Right ventricle myocardium inferior (tissue), 1 donor: ENCODE data around the gene SNX14. TPM values are rescaled to one million over a fixed set of nuclear protein-coding genes. Genes with fewer than 3 reads are reported as not detected.
"Not testable (repeated sequence)": the region's sequence is repeated elsewhere in the genome, so short reads cannot be mapped to it uniquely, and the experiment has no call there.

ENCODE experiments used
- ATAC-seq: fragments of 200-7000 bp; cut with Tn5 transposase; one replicate; pipeline ENCODE4 v1.9.1; 2020; ENCODE audit warnings: mild to moderate bottlenecking, moderate library complexity
- DNase-seq: peaks from one replicate; pipeline ENCODE4 v3.0.0; 2021; ENCODE audit errors: missing footprints
- intact Hi-C: fragments of 100-400 bp; cut with DNase I; formaldehyde crosslinking; loops from one replicate; pipeline ENCODE4 v1.11.0; 2022
- total RNA-seq: library from RNA; stranded (reverse); fragmentation: NEBNext Ultra II Directional; extraction: Animal tissue kit (Norgen Biotek cat#: 25700); gene quantifications from one replicate; pipeline ENCODE4 v1.2.1, GENCODE V29; 2021
- donor health status: DM: no; HTN: yes; CAD: no; lungs with severe emphysema.

Gene SNX14
- total RNA-seq, 1 donor from 2014 or later, result 24.3 TPM

DNA sequence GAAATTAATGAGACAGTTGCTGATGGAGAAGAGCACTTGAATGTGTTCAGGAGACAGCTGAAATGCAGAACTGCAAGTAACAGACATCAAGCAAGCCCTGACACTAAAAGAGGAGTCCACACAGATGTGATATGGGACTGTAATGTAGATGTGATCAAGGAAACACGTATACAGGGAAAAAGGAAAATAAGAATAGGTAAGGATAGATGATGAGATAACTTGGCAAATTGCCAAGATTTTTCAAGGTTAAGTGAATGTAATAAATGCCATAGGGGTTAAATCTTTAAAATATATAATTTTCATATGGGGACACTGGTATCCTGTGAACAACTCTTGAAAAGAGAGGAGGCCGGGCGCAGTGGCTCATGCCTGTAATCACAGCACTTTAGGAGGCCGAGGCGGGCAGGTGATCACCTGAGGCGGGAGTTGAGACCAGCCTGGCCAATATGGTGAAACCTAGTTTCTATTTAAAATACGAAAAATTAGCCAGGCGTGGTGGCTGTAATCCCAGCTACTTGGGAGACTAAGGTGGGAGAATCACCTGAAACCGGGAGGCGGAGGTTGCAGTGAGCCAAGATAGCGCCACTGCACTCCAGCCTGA, 7.2 kb upstream of the SNX14 start:
- ATAC-seq, result no peak
- intact Hi-C loops, result no loop called here
- DNase-seq, result no peak

DNA sequence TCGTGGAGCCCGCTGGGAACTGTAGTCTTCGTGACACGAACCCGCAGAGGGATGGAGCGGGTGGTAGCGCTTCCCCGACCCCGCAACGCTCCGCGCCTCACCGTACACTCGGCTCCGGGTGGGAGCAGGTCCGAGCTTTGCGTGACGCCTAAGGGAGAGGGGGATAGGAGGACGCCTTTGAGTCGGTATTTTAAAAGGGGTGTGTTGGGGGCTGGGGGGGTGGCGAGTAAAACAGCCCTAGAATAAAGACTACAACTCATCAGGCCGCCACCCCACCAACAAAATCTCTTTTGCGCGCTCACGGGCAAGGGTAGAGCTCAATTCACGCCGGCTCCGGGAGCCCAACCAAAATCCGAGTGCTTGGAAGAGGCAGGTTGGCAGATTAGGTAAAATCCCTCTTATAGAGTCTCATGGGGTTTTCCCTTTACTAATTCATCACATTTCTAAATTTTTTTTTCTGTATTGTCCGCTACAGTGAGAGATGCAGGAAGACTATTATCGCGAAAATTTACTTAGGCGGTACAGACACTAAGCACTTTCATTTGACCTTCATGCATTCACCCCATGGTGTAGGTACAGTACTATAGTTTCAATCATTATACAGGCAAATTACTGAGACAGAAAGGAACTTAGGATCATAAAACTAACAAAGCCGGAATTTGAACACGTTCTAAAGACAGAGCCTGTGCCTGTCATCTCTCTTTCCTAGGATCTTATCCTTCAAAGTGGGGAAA, 706 bp upstream of the SNX14 start:
- DNase-seq, result no peak
- ATAC-seq, result no peak
- intact Hi-C loops, result loop anchor here (1.0 kb wide), 1 partner anchor 48 kb away; the partner anchor contains the start of gene SYNCRIP

DNA sequence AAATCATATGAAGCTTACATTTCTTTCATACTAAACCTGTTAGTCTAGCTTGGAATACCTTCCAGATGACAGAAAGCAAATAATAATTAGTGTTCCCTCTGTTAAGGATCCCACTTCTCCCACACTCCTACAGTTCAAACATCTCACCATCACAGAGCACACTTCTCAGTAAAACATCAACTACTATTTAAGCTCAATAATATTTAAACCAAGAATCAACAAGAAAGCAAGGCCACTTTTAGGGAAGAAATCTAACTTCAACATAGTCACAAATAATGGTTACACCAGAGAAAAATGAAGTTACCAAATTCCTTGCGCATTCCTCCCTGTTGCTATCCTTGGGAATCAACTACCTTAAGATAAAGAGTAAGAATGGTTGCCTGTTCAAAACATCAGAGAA, 1.6 kb downstream of the SNX14 start:
- DNase-seq, result no peak
- no peak for ATAC-seq
- intact Hi-C loops, result no loop called here

DNA sequence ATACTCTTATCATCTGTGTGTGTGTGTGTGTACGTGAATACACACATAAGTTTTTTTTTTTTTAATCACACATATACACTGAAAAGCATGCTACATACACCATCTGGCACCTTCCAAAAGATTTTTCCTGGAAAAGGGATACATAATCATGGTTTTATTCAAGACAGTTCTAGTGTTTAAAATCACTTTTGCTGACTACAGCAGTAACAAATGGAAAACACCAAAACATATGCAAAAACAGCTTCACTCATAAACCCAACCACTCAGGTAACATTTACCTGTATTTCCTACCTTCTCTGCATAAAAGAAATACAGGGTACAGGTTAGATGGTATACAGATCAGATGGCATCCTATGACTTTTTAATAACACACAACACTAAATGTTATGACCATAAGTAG, 2.5 kb downstream of the SNX14 start:
- intact Hi-C loops, result no loop called here
- no peak for ATAC-seq
- DNase-seq, result no peak

DNA sequence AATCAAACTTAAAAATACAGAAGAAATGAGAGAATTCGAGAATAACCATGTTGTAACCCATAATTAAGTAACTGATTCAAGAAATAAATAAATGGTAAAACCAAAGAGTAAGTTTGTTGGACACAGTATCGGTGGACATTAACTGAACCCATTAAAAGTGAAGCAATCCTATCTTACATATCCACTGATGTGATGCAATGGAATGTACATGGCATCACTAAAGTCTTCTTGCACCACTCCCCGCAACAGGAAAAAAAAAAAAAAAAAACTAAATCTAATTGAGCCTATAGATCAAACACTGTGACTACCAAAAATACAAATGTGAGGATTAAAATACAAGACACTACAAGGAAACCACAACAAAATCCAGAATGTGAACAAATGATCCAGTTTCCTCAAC, 7.9 kb downstream of the SNX14 start:
- no peak for DNase-seq
- intact Hi-C loops, result no loop called here
- no peak for ATAC-seq

DNA sequence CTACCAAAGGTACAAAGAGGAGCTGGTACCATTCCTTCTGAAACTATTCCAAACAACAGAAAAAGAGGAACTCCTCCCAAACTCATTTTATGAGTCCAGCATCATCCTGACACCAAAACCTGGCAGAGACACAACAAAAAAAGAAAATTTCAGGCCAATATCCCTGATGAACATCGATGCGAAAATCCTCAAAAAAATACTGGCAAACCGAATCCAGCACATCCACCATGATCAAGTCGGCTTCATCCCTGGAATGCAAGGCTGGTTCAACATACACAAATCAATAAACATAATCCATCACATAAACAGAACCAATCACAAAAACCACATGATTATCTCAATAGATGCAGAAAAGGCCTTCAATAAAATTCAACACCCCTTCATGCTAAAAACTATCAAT, 10.8 kb downstream of the SNX14 start:
- DNase-seq, ATAC-seq, intact Hi-C loops: not testable (repeated sequence)

DNA sequence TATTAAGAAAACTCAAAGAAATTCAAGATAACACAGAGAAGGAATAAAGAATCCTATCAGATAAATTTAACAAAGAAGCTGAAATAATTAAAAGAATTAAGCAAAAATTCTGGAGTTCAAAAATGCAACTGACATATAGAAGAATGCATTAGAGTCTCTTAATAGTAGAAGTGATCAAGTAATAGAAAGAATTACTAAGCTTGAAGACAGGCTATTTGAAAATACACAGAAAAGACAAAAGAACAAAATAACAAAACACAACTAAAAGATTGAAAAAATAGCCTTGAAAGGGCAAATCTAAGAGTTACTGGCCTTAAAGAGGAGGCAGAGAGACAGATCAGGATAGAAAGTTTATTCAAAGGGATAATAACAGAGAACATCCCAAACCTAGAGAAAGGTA, 12.1 kb downstream of the SNX14 start:
- ATAC-seq (no peak), DNase-seq (no peak)
- intact Hi-C loops, result no loop called here

DNA sequence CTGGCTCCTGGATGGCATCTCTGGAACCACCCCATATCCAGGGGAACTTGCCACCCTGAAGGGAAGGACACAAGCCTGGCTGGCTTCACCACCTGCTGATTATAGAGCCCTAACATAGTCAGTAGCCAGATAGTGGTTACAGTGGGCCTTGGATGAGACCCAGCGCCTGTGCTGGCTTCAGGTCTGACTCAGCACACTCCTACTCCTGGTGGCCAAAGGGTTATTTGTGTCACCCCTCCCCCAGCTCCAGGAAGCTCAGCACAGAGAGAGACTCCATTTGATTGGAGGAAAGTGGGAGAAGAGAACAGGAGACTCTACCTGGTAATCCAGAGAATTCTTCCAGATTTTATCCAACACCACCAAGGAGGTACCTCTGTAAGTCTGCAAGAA, 12.8 kb downstream of the SNX14 start:
- DNase-seq (no peak), ATAC-seq (peak; percentile 80)
- intact Hi-C loops, result no loop called here

DNA sequence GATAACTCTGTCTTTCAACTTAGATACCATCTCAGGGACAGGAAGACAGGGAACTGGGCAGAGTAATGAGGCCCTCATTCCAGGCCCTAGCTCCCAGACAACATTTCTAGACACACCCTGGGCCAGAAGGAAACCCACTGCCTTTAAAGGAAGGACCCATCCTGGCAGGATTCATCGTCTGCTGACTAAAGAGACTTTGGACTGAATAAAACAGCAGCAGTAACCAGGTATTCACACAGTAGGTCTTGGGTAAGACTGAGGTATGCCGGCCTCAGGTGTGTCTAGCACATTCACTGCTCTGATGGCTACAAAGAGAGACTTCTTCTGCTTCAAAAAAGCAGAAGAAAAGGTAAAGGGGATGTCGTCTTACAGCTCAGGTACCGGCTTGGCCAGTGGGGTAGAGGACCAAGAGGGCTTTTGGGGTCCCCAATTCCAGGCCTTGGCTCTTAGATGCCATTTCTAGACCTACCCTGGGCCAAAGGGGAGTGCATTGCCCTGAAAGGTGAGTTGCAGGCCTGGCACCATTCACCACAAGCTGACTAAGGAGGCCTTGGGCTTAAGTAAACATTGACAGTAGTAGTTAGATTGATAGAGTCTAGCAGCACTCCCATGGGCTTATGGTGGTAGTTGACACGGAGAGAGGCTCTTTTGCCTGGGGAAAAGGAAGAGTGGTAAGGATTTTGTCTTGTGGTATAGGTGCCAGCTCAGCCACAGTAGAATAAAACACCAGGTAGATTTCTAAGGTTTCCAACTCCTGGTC, 13.4 kb downstream of the SNX14 start:
- intact Hi-C loops, result no loop called here
- no peak for DNase-seq
- ATAC-seq, result peak; percentile 34

DNA sequence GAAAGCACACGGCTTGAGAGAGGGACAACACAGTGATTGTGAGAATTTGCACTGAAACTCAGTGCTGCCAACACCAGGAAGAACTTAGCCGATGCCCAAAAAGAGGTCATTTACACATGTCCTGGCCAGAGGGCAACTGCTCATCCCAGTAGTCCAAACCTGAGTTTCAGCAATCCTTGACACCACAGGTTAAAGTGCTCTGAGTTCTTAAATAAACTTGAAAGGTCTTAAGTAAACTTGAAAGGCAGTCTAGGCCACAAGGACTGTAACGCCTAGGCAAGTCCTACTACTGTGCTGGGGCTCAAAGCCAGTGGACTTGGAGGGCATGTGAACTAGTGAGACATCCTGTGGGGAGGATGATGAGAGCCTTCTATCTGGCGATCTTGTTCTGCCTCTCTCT, 14.1 kb downstream of the SNX14 start:
- intact Hi-C loops, result no loop called here
- no peak for DNase-seq
- no peak for ATAC-seq

DNA sequence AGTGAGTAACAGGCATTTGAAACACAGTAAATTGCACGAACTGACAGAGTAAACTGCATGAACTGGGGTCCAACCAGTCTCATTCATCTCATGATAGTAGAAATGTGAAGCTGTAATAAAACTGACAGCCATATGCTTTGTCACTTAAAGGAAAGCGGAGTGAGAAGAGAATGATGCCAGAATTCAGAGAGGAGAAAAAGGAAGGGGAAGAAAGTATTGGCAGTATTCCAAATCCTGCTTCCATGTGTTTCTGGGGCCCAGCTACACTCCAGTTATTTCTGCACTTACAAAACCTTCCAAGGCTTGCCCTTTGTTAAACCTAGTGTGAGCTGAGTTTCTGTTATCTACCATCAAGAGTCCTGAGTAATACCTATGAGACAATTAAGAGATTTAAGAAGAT, 17.2 kb downstream of the SNX14 start:
- DNase-seq (no peak), ATAC-seq (no peak)
- intact Hi-C loops, result no loop called here

DNA sequence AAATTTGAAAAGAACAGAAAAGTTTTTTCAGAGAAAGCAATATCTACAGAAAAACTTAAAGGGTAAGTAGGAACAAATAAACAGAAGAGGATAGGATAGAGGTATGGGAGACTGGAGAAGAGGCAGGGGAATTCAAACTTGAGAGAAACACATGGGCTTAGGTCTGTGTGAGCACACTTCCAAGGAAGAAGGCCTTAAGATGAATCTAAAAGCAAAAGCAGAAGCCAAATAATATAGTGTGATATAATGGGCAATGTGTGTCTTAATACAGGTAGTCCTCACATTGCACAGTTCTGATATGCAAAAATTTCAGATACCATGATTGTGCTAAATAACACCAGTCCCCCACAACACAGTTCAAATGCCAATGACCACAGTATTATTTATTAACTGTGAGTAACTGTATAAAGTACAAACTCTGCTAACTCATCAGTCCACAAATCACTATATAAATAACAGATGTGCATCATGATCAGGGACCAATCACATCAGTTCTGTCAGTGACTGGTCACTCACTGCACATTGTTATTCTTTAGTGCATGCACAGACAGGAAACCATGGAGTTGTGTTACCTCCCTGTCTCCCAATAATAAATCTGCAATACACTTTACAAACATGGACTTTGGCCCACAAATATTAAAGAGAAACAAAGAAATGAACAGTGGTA, 18.6 kb downstream of the SNX14 start:
- intact Hi-C loops, result no loop called here
- ATAC-seq (no peak), DNase-seq (no peak)

DNA sequence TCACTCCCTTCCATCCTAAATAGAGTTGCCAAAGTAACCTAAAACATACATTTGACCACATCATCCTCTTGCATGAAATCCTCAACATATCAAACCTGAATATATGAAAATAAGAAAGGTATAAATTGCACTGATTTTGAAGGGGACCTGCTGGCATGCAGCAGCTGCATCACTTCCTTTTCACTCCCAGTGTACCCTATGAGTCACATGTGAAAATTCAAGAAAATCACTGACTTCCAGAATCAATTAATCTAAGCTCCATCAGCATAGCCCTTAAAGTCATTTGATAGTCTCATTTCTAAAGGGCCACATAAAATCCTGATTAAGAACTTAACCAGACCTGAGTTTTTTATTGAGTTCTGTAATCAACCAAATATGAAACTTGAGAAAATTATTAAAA, 24.3 kb downstream of the SNX14 start:
- DNase-seq (no peak), ATAC-seq (no peak)
- intact Hi-C loops, result no loop called here

DNA sequence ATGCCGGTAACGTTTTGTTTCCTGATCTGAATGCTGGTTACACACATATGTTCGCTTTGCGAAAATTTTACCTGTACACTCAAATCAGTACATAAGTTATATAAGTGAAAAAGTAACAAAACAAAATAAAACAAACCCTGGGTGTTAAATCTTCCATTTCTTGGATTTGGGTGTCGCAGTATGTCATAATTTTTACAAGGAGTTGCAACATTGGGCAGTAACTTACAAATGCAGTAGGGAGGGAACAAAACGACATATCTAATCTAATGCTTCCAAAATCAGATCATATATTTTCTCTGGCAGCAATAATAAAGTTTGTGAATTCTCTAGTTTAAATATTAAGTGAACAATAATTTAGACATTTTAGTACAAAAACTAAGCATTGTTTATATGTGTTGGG, 25.2 kb downstream of the SNX14 start:
- ATAC-seq, result no peak
- DNase-seq, result no peak
- intact Hi-C loops, result no loop called here

DNA sequence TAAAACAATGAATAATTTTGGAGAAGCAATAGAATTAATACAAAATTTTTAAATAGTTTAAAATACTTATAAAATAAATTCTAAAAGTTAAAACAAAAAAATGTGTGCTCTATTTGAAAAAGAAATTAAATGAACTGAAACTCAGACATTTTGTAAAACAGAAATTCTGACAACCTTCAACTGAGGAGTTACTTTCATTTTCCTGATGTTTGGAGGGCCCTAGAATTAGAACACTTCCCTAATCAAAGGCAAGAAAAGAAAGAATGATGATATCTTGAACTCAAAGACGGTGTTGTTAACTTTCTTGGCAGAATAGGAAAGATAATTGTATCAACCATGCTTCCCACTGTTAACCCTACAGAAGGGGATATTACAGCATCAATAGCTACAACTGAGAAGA, 27.9 kb downstream of the SNX14 start:
- DNase-seq (no peak), ATAC-seq (no peak)
- intact Hi-C loops, result no loop called here

DNA sequence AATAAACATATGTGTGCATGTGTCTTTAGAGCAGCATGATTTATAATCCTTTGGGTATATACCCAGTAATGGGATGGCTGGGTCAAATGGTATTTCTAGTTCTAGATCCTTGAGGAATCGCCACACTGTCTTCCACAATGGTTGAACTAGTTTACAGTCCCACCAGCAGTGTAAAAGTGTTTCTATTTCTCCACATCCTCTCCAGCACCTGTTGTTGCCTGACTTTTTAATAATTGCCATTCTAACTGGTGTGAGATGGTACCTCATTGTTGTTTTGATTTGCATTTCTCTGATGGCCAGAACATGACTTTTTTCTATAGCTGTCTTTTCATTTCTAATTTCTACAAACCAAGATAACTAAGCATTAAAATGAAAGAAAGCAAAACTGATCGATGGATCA, 29.4 kb downstream of the SNX14 start:
- DNase-seq, ATAC-seq, intact Hi-C loops: not testable (repeated sequence)

DNA sequence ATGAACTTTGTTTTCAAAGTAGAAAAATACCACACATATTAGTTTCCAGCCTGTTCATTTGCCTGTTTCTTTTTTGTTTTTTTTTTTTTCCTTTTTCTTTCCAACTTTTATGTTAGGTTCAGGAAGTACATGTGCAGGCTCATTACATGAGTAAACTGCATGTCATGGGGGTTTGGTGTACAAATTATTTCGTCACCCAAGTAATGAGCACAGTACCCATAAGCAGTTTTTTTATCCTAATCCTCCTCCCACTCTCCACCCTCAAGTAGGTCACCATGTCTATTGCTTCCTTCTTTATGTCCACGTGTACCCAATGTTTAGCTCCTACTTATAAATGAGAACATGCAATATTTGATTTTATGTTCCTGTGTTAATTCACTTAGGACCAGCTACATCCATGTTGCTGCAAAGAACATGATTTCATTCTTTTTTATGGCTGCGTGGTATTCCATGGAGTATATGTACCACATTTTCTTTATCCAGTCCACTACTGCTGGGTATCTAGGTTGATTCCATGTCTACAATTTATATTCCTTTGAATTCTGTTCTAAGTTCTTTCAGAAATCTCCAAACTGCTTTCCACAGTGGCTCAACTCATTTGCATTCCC, 31.8 kb downstream of the SNX14 start:
- ATAC-seq, result no peak
- no peak for DNase-seq
- intact Hi-C loops, result no loop called here

DNA sequence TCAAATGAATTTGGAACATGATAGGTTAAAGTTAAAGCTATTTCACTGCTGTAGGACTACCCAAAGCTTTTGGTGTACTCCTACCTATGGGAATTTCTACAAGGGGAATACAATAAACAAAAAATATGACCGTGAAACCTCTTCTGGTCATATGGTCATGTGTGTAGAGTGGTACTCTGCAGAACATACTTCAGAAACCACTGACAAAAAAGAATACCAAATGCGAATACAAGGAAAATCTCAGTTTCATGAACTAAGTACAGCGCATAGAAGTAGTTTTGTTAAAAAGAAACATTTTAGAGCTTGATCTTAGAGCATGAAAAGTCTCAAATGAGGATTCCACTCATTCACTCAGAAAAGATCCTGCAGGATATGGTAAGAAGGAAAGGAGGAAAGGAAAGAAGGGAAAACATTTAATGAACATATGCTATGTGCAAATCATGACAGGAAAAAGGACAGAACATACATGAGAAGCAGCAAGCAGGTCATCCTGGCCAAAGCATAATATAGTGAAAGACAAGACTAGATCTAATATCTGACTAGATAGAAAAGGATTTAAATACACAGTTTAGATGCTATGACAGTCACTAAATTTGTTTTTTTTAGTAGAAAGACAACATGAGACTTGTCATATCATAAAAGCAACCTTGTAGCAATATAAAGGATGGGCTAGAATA, 36.5 kb downstream of the SNX14 start:
- ATAC-seq, result no peak
- no peak for DNase-seq
- intact Hi-C loops, result no loop called here

DNA sequence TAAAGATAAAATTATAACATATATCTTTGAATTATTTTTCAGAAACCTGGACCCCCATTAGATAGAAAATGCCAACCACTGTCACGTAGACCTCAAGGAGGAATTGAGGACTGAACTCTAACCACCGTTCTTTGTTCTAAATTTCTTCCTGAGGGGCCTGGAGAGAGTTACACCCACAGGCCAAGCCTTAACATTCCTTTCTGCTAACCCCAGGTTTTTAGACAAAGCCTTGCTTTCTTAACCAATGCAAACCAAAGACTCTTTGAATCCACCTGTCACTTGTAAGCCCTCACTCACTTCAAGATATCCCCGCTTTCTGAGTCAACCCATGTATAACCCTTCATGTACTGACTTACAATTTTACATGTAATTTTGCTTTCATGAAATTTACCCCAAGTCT, 41.0 kb downstream of the SNX14 start:
- intact Hi-C loops, result no loop called here

More for the DNA sequence above, 41.0 kb downstream of the SNX14 start:
- ATAC-seq, result no peak
- no peak for DNase-seq
